Liver (tissue), 9 donors: ENCODE results near the gene RXRB. TPM values are rescaled to one million over a fixed set of nuclear protein-coding genes. Genes with fewer than 3 reads are reported as not detected.
A peak's percentile ranks its signal among the peaks of the same experiment; 100 is the strongest.

Experiments used
- DNase-seq: peaks from one replicate; pipeline ENCODE4 v3.0.0-alpha.2; 2017; ENCODE audit warnings: low spot score
- H3K27ac ChIP-seq, 2 donors: one replicate each; pipeline ENCODE4 v1.7.0; 2013; ENCODE audit warnings: inconsistent platforms in 2 of 2, low read length in 2 of 2, control low read depth in 1 of 2, low read depth in 1 of 2, mild to moderate bottlenecking in 1 of 2
- H3K27me3 ChIP-seq, 4 donors: one replicate each; pipeline versions ENCODE4 v1.6.1 to v1.7.0; 2013; ENCODE audit warnings: low read length in 3 of 4, inconsistent platforms in 1 of 4, mild to moderate bottlenecking in 1 of 4, moderate library complexity in 1 of 4; ENCODE audit not compliant: control insufficient read depth in 4 of 4, insufficient read depth in 4 of 4
- H3K36me3 ChIP-seq, 4 donors: one replicate each; pipeline versions ENCODE4 v1.6.1 to v1.7.0; 2013; ENCODE audit warnings: low read length in 3 of 4, mild to moderate bottlenecking in 3 of 4, low read depth in 1 of 4, moderate library complexity in 1 of 4; ENCODE audit not compliant: control insufficient read depth in 4 of 4, insufficient read depth in 3 of 4
- H3K4me1 ChIP-seq, 4 donors: one replicate each; pipeline versions ENCODE4 v1.6.1 to v1.7.0; 2013; ENCODE audit warnings: low read length in 3 of 4, mild to moderate bottlenecking in 3 of 4, moderate library complexity in 1 of 4; ENCODE audit not compliant: control insufficient read depth in 4 of 4, insufficient read depth in 4 of 4
- H3K4me3 ChIP-seq, 3 donors: one replicate each; pipeline versions ENCODE4 v1.6.1 to v1.7.0; 2013; ENCODE audit warnings: low read length in 3 of 3, control low read depth in 1 of 3, low read depth in 1 of 3, mild to moderate bottlenecking in 1 of 3
- H3K9ac ChIP-seq, 2 donors: one replicate each; pipeline ENCODE4 v1.7.0; 2013; ENCODE audit warnings: low read length in 2 of 2, mild to moderate bottlenecking in 2 of 2, moderate library complexity in 2 of 2, control low read depth in 1 of 2, low read depth in 1 of 2
- H3K9me3 ChIP-seq, 4 donors: one replicate each; pipeline versions ENCODE4 v1.6.1 to v1.7.0; 2013; ENCODE audit warnings: low read length in 3 of 4; ENCODE audit not compliant: control insufficient read depth in 4 of 4
- ATF3 ChIP-seq: IDR thresholded peaks from 2 replicates; pipeline ENCODE4 v1.6.1; 2016; ENCODE audit warnings: antibody characterized with exemption
- EGR1 ChIP-seq, 2 donors: IDR thresholded peaks; 2 replicates each; pipeline ENCODE4 v1.6.1; 2016 to 2018; ENCODE audit warnings: antibody characterized with exemption in 2 of 2, low read depth in 2 of 2
- FOXA1 ChIP-seq: IDR thresholded peaks from 2 replicates; pipeline ENCODE4 v1.6.1; 2016; ENCODE audit warnings: antibody characterized with exemption
- FOXA2 ChIP-seq: IDR thresholded peaks from 2 replicates; pipeline ENCODE4 v1.6.1; 2016; ENCODE audit warnings: antibody characterized with exemption
- GABPA ChIP-seq, 2 donors: IDR thresholded peaks in 1 of 2; conservative IDR thresholded peaks in 1 of 2; 2 replicates each; pipeline ENCODE4 v1.6.1; 2016; ENCODE audit warnings: antibody characterized with exemption in 2 of 2, mild to moderate bottlenecking in 1 of 2, moderate library complexity in 1 of 2
- HNF4A ChIP-seq, 2 donors: conservative IDR thresholded peaks; 2 replicates each; pipeline ENCODE4 v1.6.1; 2016; ENCODE audit warnings: antibody characterized with exemption in 2 of 2, mild to moderate bottlenecking in 2 of 2
- HNF4G ChIP-seq: IDR thresholded peaks from 2 replicates; pipeline ENCODE4 v1.6.1; 2016; ENCODE audit warnings: antibody characterized with exemption
- JUND ChIP-seq, 2 donors: IDR thresholded peaks; 2 replicates each; pipeline ENCODE4 v1.6.1; 2016; ENCODE audit warnings: antibody characterized with exemption in 2 of 2
- MAX ChIP-seq: IDR thresholded peaks from 2 replicates; pipeline ENCODE4 v1.6.1; 2016; ENCODE audit warnings: antibody characterized with exemption
- NR2F2 ChIP-seq: IDR thresholded peaks from 2 replicates; pipeline ENCODE4 v1.6.1; 2016; ENCODE audit warnings: antibody characterized with exemption
- RAD21 ChIP-seq, 2 donors: IDR thresholded peaks; 2 replicates each; pipeline ENCODE4 v1.6.1; 2016; ENCODE audit warnings: antibody characterized with exemption in 2 of 2, mild to moderate bottlenecking in 2 of 2
- RXRA ChIP-seq, 2 donors: IDR thresholded peaks; 2 replicates each; pipeline ENCODE4 v1.6.1; 2017 to 2018; ENCODE audit warnings: antibody characterized with exemption in 2 of 2, mild to moderate bottlenecking in 1 of 2
- SP1 ChIP-seq: IDR thresholded peaks from 2 replicates; pipeline ENCODE4 v1.6.1; 2018; ENCODE audit warnings: antibody characterized with exemption, mild to moderate bottlenecking
- TAF1 ChIP-seq: conservative IDR thresholded peaks from 2 replicates; pipeline ENCODE4 v1.6.1; 2016; ENCODE audit warnings: antibody characterized with exemption, mild to moderate bottlenecking
- YY1 ChIP-seq: IDR thresholded peaks from 2 replicates; pipeline ENCODE4 v1.6.1; 2016; ENCODE audit warnings: antibody characterized with exemption, mild to moderate bottlenecking
- WGBS: extraction: QIAGEN DNeasy Blood & Tissue Kit; methylation state at CpG from one replicate; pipeline ENCODE4 v1.1.7; 2013; 5-methylcytosine and 5-hydroxymethylcytosine counted together
- polyA plus RNA-seq, 2 donors: library from polyadenylated mRNA; stranded (reverse) in 1 of 2; unstranded in 1 of 2; fragments of 200-250 nt in 1 of 2; fragments of >200 nt in 1 of 2; fragmentation: Nextera tagmentation in 1 of 2; extraction: Ambion mirVana in 1 of 2; gene quantifications; one replicate each; pipeline versions ENCODE4 v1.2.1 to v1.2.3, GENCODE V29; 2013 to 2015
- total RNA-seq, 2 donors: library from RNA; depleted of rRNA; stranded (reverse); fragments of >200 nt; gene quantifications; one replicate each; pipeline ENCODE4 v1.2.3, GENCODE V29; 2014
- TF ChIP-seq, protein P1 (sequence below): IDR thresholded peaks from 2 replicates; pipeline ENCODE4 v1.6.1; 2016; ENCODE audit warnings: antibody characterized with exemption, mild to moderate bottlenecking
- TF ChIP-seq, protein P2 (sequence below): IDR thresholded peaks from 2 replicates; pipeline ENCODE4 v1.6.1; 2016; ENCODE audit warnings: antibody characterized with exemption
- TF ChIP-seq, protein P3 (sequence below): fragments of 150-350 bp; IDR thresholded peaks from 2 replicates; pipeline ENCODE4 v1.5.1; 2017; ENCODE audit warnings: improper control_type of control experiment, low read depth, low read length; ENCODE audit not compliant: missing input control
- donor health status: healthy.
- donor health status: healthy.
- donor health status: healthy.
- donor health status: healthy.
- donor health status: healthy.

RXRB gene
- total and polyA plus RNA-seq, 4 donors, result 7.7 to 19.4 (median 11.7) TPM

- Histone ChIP-seq H3K36me3 (peaks cover 3 to 21% (median 15%) of the 10 kb centered on the region in 4 donors), H3K9ac (peak within 1 kb of the TSS; percentile 25 to 44), H3K4me3 (peak within 1 kb of the TSS; percentile 38 to 68 (median 58)), H3K9me3 (no peaks in the 10 kb centered on the region), H3K4me1 (peaks cover 9 to 53% (median 37%) of the 10 kb centered on the region in 4 donors), H3K27me3 (no peaks in the 10 kb centered on the region), H3K27ac (peak within 1 kb of the TSS; percentile 74 to 86)
- WGBS, result 1% methylated on average over 48 of the region's 48 CpGs
- TF ChIP-seq FOXA2 (no peak), ATF3 (no peak), TAF1 (no peak), HNF4G (no peak), GABPA (IDR thresholded peaks at IDR 0.05 in 1 of 2, conservative IDR thresholded peaks at IDR 0.05 in 1 of 2) (peak in 1 of 2 donors; percentile 12), MAX (no peak), EGR1 (IDR thresholded peaks at IDR 0.05; ENCODE audit: low read depth in 2 of 2) (no peak), SP1 (peak; percentile 80), JUND (IDR thresholded peaks at IDR 0.05) (no peak), RXRA (IDR thresholded peaks at IDR 0.05) (peak; percentile 87 to 93), YY1 (peak; percentile 97), NR2F2 (peak; percentile 98), HNF4A (conservative IDR thresholded peaks at IDR 0.05) (peak; percentile 77 to 80), RAD21 (IDR thresholded peaks at IDR 0.05) (no peak), FOXA1 (no peak)
- TF ChIP-seq, protein P1, sequence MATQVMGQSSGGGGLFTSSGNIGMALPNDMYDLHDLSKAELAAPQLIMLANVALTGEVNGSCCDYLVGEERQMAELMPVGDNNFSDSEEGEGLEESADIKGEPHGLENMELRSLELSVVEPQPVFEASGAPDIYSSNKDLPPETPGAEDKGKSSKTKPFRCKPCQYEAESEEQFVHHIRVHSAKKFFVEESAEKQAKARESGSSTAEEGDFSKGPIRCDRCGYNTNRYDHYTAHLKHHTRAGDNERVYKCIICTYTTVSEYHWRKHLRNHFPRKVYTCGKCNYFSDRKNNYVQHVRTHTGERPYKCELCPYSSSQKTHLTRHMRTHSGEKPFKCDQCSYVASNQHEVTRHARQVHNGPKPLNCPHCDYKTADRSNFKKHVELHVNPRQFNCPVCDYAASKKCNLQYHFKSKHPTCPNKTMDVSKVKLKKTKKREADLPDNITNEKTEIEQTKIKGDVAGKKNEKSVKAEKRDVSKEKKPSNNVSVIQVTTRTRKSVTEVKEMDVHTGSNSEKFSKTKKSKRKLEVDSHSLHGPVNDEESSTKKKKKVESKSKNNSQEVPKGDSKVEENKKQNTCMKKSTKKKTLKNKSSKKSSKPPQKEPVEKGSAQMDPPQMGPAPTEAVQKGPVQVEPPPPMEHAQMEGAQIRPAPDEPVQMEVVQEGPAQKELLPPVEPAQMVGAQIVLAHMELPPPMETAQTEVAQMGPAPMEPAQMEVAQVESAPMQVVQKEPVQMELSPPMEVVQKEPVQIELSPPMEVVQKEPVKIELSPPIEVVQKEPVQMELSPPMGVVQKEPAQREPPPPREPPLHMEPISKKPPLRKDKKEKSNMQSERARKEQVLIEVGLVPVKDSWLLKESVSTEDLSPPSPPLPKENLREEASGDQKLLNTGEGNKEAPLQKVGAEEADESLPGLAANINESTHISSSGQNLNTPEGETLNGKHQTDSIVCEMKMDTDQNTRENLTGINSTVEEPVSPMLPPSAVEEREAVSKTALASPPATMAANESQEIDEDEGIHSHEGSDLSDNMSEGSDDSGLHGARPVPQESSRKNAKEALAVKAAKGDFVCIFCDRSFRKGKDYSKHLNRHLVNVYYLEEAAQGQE, result no peak
- TF ChIP-seq, protein P2, sequence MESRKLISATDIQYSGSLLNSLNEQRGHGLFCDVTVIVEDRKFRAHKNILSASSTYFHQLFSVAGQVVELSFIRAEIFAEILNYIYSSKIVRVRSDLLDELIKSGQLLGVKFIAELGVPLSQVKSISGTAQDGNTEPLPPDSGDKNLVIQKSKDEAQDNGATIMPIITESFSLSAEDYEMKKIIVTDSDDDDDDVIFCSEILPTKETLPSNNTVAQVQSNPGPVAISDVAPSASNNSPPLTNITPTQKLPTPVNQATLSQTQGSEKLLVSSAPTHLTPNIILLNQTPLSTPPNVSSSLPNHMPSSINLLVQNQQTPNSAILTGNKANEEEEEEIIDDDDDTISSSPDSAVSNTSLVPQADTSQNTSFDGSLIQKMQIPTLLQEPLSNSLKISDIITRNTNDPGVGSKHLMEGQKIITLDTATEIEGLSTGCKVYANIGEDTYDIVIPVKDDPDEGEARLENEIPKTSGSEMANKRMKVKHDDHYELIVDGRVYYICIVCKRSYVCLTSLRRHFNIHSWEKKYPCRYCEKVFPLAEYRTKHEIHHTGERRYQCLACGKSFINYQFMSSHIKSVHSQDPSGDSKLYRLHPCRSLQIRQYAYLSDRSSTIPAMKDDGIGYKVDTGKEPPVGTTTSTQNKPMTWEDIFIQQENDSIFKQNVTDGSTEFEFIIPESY, result peak; percentile 47
- TF ChIP-seq, protein P3, sequence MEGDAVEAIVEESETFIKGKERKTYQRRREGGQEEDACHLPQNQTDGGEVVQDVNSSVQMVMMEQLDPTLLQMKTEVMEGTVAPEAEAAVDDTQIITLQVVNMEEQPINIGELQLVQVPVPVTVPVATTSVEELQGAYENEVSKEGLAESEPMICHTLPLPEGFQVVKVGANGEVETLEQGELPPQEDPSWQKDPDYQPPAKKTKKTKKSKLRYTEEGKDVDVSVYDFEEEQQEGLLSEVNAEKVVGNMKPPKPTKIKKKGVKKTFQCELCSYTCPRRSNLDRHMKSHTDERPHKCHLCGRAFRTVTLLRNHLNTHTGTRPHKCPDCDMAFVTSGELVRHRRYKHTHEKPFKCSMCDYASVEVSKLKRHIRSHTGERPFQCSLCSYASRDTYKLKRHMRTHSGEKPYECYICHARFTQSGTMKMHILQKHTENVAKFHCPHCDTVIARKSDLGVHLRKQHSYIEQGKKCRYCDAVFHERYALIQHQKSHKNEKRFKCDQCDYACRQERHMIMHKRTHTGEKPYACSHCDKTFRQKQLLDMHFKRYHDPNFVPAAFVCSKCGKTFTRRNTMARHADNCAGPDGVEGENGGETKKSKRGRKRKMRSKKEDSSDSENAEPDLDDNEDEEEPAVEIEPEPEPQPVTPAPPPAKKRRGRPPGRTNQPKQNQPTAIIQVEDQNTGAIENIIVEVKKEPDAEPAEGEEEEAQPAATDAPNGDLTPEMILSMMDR, result no peak
- peak; percentile 95 for DNase-seq
Measured at GRCh38 chr6:33204415-33205190, 4.1 kb upstream of the RXRB start, which contains the start of gene HSD17B8. TSS of gene HSD17B8 (plus strand) at chr6:33204655. CDS start at chr6:33204669, 14 bp downstream.
